Epithelial cell of proximal tubule (primary cell): Measurements from ENCODE around the gene APOA1. TPM values are rescaled to one million over a fixed set of nuclear protein-coding genes. Genes with fewer than 3 reads are reported as not detected.

Source experiments
- DNase-seq: peaks from one replicate; pipeline ENCODE4 v3.0.0-alpha.2; 2011; ENCODE audit warnings: low read depth
- H3K4me3 ChIP-seq: 2 replicates; pipeline ENCODE4 v1.5.1; 2011; ENCODE audit warnings: low read depth, mild to moderate bottlenecking, low read length
- total RNA-seq: library from RNA; depleted of rRNA; stranded (reverse); fragments of >200 nt; gene quantifications from 2 replicates; pipeline ENCODE4 v1.2.3, GENCODE V29; 2015
- TF ChIP-seq, protein P1 (sequence below): conservative IDR thresholded peaks from 2 replicates; pipeline ENCODE4 v1.5.1; 2012; ENCODE audit warnings: low read depth, mild to moderate bottlenecking, low read length

APOA1 gene
- total RNA-seq, 1 donor from 2014 or later = not detected

DNA sequence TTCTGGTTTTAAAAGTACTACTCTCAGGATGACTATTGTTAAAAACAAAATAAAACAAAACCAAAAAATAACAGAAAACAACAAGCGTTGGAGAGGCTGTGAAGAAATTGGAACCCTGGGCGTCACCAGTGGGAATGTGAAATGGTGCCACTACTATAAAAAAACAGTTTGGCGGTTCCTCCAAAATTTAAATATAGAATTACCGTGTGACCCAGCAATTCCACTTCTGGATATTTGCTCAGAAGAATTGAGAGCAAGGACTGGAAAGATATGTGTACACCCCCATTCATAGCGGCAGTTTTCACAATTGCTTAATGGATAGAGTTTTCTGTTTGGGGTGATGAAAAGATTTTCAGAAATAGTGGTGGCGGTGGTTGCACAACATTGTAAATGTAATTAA, 22.9 kb downstream of the APOA1 start:
- TF ChIP-seq, protein P1, sequence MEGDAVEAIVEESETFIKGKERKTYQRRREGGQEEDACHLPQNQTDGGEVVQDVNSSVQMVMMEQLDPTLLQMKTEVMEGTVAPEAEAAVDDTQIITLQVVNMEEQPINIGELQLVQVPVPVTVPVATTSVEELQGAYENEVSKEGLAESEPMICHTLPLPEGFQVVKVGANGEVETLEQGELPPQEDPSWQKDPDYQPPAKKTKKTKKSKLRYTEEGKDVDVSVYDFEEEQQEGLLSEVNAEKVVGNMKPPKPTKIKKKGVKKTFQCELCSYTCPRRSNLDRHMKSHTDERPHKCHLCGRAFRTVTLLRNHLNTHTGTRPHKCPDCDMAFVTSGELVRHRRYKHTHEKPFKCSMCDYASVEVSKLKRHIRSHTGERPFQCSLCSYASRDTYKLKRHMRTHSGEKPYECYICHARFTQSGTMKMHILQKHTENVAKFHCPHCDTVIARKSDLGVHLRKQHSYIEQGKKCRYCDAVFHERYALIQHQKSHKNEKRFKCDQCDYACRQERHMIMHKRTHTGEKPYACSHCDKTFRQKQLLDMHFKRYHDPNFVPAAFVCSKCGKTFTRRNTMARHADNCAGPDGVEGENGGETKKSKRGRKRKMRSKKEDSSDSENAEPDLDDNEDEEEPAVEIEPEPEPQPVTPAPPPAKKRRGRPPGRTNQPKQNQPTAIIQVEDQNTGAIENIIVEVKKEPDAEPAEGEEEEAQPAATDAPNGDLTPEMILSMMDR = no peak
- DNase-seq = no peak
- H3K4me3 ChIP-seq = no peak overlapping the region

DNA sequence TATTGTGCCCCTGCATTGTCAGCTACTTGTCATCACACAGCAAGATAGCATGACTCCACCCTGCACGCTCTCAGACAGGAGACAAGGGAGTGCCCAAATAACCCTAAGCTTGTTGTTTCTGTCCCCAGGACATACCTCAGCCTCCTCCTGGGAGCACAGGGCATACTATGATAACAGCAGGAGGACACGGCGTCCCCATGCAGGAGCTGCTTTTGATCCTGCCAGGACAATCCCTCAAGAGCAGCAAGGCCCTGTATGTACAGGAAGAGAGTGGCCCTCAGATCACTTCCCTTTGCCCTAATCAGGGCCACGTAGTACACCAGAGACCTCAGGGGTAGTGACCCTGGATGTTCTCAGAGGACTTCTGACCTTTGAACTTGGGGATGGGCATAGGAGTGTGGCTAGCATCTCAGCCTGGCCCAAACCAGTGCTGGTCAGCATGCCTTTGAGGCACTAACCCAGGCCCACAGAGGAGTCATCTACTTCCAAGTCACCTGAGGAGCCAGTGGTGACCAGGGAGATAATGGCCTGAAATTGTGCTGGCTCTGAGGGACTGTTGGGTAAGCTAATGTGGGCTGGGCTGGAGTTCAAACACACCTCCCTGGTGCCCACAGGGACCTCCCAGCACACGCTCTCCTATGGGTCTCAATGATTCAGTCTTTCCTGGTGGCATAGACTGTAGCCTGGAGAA, 23.5 kb downstream of the APOA1 start:
- H3K4me3 ChIP-seq = no peak overlapping the region
- no peak for DNase-seq
- TF ChIP-seq, protein P1 = no peak

DNA sequence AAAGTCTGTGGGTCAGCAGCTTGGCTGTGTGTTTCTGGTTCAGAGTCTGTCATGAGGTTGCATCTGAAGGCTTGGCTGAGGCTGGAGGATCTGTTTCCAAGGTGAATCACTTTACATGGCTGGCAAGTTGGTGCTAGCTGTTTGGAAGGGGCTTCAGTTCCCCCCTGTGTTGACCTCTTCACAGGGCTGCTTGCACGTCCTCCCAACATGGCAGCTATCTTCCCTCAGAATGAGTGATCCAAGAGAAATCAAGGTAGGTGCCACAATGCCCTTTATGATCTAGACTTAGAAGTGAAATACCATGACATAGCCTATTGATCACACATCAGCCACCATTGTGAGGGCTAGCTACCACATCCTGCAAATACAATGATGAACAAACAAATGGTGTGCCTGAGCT, 24.3 kb downstream of the APOA1 start:
- TF ChIP-seq, protein P1 = no peak
- no peak overlapping the region for H3K4me3 ChIP-seq
- no peak for DNase-seq

DNA sequence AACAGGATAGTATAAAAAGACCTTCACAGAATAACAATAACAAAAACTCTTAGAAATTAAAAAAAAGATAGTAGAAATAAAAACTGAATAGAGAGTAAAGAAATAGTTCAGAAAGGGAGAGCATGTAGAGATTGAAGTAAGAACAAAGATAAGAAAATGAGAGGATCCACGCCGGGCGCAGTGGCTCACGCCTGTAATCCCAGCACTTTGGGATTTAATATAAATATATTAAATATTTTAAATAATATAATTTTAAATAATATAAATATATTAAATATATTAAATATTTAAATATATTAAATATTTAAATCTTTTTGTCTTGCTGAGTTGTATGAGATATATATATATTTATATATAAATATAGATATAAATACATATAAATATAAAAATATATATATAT, 25.3 kb downstream of the APOA1 start:
- no peak for DNase-seq
- TF ChIP-seq, protein P1 = no peak
- H3K4me3 ChIP-seq = no peak overlapping the region

DNA sequence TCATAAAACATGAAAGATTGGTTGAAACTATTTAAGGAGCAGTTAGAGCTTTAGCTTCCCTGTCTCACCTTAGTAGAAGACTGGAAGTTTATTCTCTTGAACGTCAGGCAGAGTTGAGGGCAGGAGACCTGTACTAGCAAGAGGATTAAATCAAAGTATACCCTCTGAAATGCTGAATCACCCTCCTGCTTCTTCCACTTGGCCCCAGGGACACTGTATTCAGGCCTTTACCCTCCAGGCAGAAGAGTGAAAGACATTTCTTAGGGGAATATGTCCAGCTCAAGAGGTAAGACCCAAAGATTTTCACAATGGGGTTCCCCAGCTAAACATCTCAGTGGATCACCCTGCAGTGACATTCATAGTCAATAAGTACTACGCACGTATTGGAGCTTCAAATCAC, 26.2 kb downstream of the APOA1 start:
- no peak overlapping the region for H3K4me3 ChIP-seq
- TF ChIP-seq, protein P1 = no peak
- DNase-seq = no peak

DNA sequence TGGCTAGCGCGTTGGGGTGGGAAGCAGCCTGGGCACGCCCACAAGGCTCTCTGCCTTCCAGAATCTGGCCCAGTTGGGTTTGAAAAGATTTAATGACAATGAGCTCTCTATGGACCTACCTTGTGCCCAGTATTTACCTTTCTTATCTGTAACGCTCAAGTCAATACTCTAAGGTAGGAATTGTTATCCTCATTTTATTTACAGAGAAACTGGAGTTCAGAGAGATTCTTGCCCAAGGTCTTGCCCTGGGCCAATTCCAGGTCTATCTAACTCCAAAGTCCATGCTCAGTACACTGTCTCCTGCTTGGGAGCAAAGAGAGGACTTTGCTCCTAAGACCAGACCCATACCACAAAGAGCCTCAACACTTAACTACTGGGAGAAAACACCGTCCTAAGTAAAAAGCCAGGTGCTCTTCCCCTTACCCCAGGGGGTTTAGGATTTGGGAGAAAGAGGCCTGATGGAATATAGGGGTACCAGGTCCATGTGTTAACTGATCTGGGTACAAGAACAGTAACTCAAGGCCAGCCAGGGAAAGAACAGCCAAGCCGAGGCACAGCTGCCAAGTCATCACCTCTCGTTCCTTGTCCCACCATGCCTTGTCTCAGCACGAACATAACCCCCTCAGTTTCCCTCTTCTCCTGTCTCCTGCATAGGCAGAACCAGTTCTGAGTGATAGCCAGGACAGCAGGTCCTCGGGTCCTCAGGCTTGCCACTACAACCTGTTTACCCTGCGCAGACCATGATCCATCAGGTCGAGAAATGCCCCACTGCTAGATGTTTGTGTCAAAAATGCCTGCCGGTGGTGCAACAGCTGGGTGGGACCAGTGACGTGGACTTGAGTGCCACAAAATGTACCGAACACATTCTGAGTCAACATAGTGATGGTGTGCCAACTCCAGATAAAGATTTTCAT, 28.9 kb downstream of the APOA1 start:
- H3K4me3 ChIP-seq = no peak overlapping the region
- no peak for DNase-seq
- TF ChIP-seq, protein P1 = no peak
